SK-N-MC (cell line): ENCODE measurements around the gene TMEM182.

ENCODE experiments used
- EZH2 ChIP-seq: fragments of 200-600 bp; sonication (generic); IDR thresholded peaks from one replicate; pipeline ENCODE4 v1.6.1; 2017; ENCODE audit warnings: antibody characterized with exemption
- POLR2AphosphoS5 ChIP-seq: IDR thresholded peaks from 2 replicates; pipeline ENCODE4 v1.6.1; 2012; ENCODE audit warnings: mild to moderate bottlenecking, low read depth, low read length, borderline replicate concordance

- TF ChIP-seq POLR2AphosphoS5 (no peak), EZH2 (no peak)
Measured at GRCh38 chr2:102764083-102764482, 2.3 kb downstream of the TMEM182 start.
